ENCODE measurements around the gene AGBL4.

DNA sequence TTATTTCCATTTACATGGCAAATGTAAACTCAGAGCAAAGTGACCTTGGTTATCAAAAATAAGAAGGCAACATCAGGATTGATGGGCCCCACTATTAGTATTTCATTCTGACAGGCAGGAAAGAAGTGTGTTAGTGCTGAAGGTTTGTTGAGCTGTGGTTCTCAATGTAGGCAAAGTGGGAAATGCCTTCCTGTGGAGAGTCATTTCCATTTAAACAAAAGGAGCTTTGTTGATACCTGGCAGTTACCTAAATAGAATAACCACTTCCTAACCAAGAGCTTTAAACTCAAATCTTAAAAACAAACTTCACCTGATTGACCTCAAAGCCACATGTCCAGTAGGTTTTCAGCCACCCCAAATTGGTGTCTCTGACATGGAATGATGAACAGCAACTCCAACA is 667.2 kb downstream of the AGBL4 start:
- TF ChIP-seq, protein P1, sequence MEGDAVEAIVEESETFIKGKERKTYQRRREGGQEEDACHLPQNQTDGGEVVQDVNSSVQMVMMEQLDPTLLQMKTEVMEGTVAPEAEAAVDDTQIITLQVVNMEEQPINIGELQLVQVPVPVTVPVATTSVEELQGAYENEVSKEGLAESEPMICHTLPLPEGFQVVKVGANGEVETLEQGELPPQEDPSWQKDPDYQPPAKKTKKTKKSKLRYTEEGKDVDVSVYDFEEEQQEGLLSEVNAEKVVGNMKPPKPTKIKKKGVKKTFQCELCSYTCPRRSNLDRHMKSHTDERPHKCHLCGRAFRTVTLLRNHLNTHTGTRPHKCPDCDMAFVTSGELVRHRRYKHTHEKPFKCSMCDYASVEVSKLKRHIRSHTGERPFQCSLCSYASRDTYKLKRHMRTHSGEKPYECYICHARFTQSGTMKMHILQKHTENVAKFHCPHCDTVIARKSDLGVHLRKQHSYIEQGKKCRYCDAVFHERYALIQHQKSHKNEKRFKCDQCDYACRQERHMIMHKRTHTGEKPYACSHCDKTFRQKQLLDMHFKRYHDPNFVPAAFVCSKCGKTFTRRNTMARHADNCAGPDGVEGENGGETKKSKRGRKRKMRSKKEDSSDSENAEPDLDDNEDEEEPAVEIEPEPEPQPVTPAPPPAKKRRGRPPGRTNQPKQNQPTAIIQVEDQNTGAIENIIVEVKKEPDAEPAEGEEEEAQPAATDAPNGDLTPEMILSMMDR (IDR thresholded peaks at IDR 0.05) = no peak
- no peak for TF ChIP-seq POLR2AphosphoS5 (IDR thresholded peaks at IDR 0.05)
- no peak for TF ChIP-seq EP300 (IDR thresholded peaks at IDR 0.05)
- no peak for TF ChIP-seq POLR2A (IDR thresholded peaks at IDR 0.05)
